GM18505 (cell line): Measurements from ENCODE around the gene CLEC2D.
"Not testable (repeated sequence)": the region's sequence is repeated elsewhere in the genome, so short reads cannot be mapped to it uniquely, and the experiment has no call there.

Experiments
- ATAC-seq: cut with Tn5 transposase; IDR thresholded peaks from one replicate; pipeline ENCODE4 v1.9.1; 2021; ENCODE audit not compliant: unreplicated experiment
- POLR2A ChIP-seq: IDR thresholded peaks from 4 replicates; pipeline ENCODE4 v1.6.1; 2011; ENCODE audit warnings: borderline replicate concordance; ENCODE audit not compliant: insufficient read depth, insufficient read length; ENCODE audit errors: extremely low read depth

Gene CLEC2D

DNA sequence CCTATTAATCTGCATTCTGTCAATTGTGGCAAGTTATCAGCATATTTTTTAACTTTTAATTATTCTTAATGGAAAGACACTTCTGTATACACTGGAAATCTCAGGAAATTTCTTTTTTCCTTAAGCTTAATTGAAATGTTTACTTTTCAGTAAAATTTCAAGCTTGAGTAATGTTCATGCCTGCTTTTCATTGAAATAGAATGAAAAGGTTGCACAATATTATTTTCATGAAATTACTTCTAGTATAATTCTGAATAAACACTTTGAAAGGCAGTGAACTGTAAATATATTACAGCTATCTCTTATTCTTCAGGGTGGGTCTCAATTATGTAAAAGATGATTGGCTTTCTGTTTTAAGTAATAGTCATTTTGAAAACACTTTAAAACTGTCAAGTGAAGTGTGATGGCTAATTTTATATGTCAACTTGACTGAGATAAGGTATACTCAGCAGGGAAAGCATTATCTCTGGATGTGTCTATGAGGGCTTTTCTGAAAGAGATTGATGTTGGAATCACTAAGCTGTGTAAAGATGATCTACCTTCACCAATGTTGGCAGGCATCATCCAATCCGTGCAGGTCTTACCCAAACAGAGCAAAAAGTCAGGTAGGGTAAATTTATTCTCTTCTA, 29.9 kb downstream of the CLEC2D start:
- no peak for ATAC-seq
- no peak for TF ChIP-seq POLR2A

DNA sequence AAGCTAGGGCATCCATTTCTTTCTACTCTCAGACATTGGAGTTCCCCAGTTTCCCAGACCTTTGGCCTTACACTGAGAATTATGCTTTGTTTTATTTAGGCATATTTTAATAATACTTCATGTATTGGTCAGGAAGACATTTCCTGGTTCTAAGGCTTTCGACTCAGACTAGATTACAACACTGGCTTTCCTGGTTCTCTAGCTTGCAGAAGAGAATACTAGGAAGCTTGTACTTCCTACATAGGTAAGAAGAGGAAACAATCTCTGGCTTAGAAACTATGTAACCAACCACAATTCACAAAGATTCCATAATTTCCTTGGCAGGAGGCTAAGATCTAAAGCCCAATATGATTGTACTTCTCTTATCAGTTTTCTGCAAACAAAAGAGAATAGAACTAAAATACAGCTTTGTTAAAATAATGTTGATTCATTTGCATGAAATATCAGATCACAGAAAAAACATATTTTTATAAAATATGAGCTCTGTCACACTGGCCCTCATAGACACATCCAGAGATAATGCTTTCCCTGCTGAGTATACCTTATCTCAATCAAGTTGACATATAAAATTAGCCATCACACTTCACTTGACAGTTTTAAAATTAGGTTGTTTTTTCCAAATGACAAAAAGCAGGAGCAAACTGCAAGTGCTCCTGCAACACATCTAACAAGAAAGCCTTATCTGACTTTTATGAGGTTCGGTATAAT, 30.5 kb downstream of the CLEC2D start:
- no peak for ATAC-seq
- no peak for TF ChIP-seq POLR2A

DNA sequence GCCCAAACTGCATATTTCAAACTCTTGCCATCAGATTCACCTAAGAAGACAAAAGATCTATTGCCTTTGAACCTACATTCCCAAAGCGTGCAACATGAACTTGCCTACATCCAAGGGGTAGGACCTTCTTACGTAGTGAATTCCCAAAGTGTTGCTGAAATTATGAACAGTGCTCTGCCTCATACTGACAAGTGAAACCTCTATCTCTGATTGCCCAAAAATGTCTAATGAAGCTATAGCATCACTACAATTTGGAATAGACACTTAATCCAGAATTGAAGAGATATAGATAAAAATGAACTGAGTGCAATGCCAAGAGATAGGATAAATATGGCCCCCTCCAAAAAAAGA, 31.1 kb downstream of the CLEC2D start:
- no peak for TF ChIP-seq POLR2A
- ATAC-seq, result no peak

DNA sequence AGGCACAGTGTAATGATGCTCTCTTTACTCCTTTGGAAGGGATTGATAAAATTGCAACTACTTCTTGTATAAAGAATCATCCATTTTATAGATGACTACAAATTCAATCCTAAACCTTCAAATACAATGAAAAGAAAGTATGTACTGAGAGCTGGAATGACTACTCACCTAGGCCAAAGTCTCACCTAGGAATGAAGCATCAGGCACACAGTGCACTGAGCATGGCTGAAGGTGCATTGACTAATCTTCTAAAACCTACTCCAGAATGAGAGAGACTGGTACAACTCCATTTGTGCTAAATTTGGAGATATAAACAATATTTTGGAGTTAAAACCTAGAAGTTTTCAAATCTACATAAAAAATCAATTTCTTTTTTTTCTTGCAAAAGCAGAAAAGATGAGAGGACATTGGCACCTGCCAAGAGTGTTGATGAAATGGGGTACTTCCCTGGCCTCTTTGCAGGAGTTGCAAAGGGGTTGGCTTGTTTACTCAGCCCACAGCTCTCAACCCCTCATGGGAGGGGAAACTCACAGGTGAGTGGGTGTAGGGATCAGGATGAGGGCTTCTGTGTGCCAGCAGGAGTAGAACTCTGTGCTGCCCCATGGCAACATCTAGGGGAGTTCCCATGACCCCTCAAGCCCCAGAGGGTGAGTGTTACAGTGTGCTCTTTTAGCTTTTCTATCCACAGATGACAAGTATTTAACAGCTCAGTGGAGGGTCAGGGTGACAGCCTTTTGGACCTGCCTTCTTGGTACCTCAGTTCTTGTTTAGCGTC, 32.1 kb downstream of the CLEC2D start:
- ATAC-seq, result no peak
- TF ChIP-seq POLR2A, result peak; percentile 13

DNA sequence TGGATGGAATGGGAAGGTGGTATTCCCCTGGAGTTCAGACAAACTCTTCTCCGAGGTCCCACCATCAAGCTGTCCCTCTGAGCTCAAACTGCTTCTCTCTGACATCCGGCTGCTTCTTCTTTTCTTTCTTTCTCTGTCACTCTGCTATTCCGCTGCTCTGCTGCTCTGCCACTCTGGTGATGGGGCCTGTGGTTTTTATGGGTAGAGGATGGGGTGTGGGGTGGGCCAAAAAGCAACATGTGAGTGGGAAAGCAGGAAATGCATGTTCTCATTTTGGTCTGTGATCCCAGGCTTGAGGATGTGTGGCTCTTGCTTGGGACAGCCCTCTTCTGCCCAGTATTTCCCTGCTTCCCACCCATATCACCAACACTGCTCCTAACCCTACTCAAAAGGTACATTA, 32.7 kb downstream of the CLEC2D start:
- TF ChIP-seq POLR2A, result no peak
- no peak for ATAC-seq

DNA sequence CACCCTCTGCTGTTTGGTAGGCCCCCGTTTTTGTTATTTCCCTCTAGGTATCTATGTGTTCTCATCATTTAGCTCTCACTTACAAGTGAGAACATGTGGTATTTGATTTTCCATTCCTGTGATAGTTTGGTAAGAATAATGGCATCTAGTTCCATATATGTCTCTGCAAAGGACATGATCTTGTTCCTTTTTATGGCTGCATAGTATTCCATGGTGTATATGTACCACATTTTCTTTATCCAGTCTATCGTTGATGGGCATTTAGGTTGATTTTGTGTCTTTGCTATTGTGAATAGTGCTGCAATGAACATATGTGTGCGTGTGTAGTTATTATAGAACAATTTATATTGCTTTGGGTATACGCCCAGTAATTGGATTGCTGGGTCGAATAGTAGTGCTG, 35.0 kb downstream of the CLEC2D start:
- not testable (repeated sequence) for ATAC-seq

DNA sequence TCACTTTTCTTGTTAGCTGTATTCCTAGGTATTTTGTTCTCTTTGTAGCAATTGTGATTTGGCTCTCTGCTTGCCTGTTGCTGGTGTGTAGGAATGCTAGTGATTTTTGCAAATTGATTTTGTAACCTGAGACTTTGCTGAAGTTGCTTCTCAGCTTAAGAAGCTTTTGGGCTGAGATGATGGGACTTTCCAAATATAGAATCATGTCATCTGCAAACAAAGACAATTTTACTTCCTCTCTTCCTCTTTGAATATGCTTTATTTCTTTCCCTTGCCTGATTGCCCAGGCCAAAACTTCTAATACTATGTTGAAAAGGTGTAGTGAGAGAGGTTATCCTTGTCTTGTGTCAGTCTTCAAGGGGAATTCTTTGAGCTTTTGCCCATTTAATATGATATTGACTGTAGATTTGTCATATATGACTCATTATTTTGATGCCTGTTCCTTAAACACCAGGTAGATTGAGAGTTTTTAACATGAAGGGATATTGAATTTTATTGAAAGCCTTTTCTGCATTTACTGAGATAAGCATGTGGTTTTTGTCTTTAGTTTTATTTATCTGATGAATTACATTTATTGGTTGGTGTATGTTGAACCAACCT, 36.7 kb downstream of the CLEC2D start:
- no peak for ATAC-seq
- TF ChIP-seq POLR2A, result no peak

DNA sequence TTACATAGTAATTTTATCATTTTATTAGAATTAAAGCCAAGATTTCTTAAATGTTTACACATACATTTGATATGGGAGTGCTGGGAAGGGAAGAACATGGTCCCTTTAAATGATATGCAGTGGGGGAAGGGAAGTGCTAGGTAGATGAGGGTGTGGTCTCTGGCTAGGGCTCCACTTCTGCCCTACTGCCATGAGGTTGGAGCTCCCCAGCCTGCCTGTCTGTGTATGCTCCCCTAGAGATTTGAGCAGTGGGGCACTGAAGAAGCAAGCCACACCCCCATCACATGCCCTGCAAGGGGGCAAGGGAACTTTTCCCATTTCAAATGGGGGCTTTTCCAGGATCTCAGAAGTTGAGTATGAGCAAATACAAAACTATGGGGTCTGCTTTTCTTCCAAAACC, 37.8 kb downstream of the CLEC2D start:
- ATAC-seq, result no peak
- TF ChIP-seq POLR2A, result no peak

DNA sequence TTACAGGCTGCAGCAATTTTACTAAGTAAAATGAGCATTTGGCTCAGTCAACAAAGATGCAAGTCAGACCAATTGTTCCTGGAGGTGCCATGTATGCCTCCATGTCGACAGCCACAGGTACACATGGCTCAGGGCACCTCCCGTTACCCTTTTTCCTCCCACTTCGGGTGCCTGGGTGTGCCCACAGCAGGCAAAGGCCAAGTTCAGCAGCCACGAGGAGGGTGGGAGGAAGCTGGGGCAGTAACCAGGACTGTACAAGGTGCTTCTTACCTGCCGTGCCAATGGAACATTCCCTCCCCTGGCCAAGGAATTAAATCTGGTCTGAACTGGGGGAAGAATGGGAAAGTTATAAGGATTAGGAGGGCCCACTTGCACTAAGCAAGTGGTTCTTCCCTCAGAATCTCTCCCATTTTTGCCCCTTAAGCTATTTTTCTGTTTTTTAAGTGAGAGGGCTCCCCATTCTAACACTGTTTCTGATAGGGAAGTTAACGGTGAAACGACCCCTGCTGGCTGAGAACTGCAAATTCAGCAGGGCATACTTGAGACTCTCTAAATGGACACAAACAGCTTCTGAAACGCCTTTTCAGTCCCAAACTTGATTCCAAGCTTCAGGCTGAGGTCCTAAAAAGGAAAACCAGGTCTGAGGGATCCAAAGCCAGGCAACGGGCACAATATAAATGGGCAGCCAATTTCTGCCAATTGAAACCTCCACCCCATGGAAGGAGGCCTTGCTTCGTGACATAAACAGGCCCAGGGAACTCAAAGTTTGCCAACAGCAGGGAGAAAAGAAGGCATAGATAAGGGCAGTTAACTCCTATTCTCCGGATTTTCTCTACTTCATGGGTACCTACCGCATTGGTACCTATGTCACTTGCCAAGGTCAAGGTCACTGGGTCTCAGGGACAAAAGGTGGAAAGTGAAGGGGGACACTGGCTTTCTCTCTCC, 38.6 kb downstream of the CLEC2D start:
- ATAC-seq, result no peak
- no peak for TF ChIP-seq POLR2A

DNA sequence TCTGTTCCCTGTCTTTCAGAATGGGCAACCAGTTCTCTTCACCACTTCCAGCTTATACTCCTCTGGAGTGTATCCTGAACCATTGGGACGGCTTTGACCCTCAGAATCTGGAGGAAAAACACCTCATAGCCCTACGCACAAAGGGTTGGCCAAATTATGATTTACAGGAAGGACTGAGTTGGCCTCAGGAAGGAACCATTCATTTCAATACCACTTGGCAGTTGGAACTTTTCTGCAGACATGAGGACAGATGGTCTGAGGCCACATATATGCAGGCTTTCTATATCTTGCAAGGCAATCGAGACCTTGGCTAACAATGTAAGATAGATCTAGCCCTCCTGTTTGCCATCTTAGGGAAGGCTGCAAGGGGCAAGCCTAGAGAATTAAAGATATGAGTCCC, 39.3 kb downstream of the CLEC2D start:
- no peak for ATAC-seq
- no peak for TF ChIP-seq POLR2A

DNA sequence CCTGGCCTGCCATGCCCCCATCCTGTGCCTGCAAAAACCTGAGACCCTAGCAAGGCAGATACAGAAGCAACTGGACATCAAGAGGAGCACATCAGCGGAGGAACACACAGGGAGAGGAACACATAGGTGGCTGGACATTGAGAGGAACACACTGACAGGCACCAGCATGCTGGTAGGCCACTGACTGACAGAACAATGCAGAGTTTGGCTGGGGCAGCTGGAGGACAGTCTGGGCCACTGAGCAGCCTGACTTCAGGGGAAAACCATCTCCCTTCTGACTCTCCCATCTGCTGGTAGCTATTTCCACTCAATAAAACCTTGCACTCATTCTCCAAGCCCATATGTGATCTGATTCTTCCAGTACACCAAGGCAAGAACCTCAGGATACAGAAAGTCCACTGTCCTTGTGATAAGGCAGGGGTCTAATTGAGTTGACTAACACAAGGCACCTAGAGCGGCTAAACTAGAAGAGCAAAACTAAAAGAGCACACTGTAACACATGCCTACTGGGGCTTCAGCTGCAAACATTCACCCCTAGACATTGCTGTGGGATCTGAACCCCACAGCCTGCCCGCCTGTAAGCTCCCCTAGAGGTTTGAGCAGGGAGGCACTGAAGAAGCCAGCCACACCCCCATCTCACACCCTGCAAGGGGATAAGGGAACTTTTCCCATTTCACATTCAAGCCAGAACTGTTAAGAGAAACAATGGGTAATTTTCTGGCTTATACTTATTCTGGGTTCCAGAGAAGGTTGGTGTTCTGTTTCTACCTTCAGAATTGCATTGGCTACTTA, 41.3 kb downstream of the CLEC2D start:
- no peak for TF ChIP-seq POLR2A
- no peak for ATAC-seq

DNA sequence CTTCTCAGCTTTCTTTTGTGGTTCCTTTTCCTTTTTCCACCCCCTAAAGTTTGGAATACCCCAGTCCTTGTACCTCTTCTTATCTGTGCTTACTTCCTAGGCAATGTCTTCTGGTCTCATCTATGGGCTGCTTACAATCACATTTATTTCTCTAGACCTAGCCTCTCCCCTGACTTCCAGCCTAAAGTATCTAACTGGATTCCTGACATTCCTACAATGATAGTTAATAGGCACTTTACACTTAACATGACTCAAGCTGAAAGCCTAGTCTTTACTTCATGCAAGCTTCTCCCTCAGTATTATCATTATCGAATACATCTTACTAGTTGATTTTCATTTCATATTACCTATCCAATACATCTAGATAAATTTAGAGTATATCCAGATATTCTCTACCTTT, 42.2 kb downstream of the CLEC2D start:
- ATAC-seq, result no peak
- no peak for TF ChIP-seq POLR2A

DNA sequence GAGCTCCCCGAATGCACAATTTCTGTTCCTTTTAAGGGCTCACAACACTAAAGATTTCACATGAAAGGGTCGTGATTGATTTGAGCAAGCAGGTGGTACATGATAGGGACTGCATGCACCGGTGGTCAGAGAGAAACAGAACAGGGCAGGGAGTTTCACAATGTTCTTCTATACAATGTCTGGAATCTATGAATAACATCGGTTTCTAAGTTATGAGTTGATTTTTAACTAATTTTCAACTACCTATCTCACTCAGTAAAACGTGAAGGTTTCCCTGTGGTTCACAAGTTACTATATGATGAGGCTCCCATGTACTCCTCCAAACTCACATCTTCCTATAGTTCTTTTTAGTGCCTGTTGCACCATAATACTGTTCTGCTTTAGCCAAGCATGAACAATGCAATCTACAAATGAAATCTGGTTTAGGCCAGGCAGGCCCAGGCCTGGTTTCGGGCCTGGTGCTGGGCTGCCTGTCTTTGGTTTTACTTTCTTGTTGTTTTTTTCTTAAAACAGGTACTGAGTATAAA, 43.6 kb downstream of the CLEC2D start:
- ATAC-seq, result peak; percentile 73
